T-cell (primary cell): Measurements from ENCODE around the gene POLA1. TPM values are rescaled to one million over a fixed set of nuclear protein-coding genes. Genes with fewer than 3 reads are reported as not detected.

ENCODE experiments used
- ATAC-seq, 4 experiments: fragments of 200-7000 bp in 3 of 4; fragments of 150-1000 bp in 1 of 4; cut with Tn5 transposase; replicated peaks in 1 of 4; 1 replicate in 3 of 4; 2 replicates in 1 of 4; pipeline ENCODE4 v1.10.0; 2021; ENCODE audit warnings: moderate library complexity in 3 of 4, mild to moderate bottlenecking in 2 of 4, moderate number of reproducible peaks in 1 of 4
- CTCF ChIA-PET, 2 donors: fragments of 300-600 bp; sonication (Branson Sonifier 250); formaldehyde crosslinking; loops; one replicate each; lab custom pipeline; 2022; ENCODE audit warnings: antibody characterized with exemption in 2 of 2; lab: Charles Lee
- POLR2A ChIA-PET, 2 donors: fragments of 300-600 bp; sonication (Branson Sonifier 250); formaldehyde crosslinking; loops; one replicate each; lab custom pipeline; 2022; ENCODE audit warnings: antibody characterized with exemption in 2 of 2; lab: Charles Lee
- DNase-seq, 35 experiments: peaks; one replicate each; pipeline versions ENCODE4 v3.0.0 to v3.0.0-alpha.2; 2013 to 2023
- H3K27ac ChIP-seq: one replicate; pipeline ENCODE4 v1.5.1; 2013; ENCODE audit warnings: low read length
- H3K27me3 ChIP-seq, 2 experiments: replicated peaks in 1 of 2; 1 replicate in 1 of 2; 2 replicates in 1 of 2; pipeline versions ENCODE4 v1.6.1 to v1.7.0; 2013; ENCODE audit warnings: low read length in 1 of 2, mixed read lengths in 1 of 2; ENCODE audit not compliant: control insufficient read depth in 2 of 2, insufficient read depth in 2 of 2; ENCODE audit errors: extremely low read depth in 1 of 2
- H3K36me3 ChIP-seq, 2 donors: 1 replicate in 1 of 2; 2 replicates in 1 of 2; pipeline versions ENCODE4 v1.6.1 to v1.7.0; 2013; ENCODE audit warnings: low read length in 1 of 2; ENCODE audit not compliant: control insufficient read depth in 2 of 2, insufficient read depth in 1 of 2; ENCODE audit errors: extremely low read depth in 1 of 2
- H3K4me1 ChIP-seq, 2 experiments: 1 replicate in 1 of 2; 2 replicates in 1 of 2; pipeline versions ENCODE4 v1.6.1 to v1.7.0; 2013; ENCODE audit warnings: low read length in 2 of 2, mixed read lengths in 1 of 2; ENCODE audit not compliant: insufficient read depth in 2 of 2, control insufficient read depth in 1 of 2; ENCODE audit errors: extremely low read depth in 1 of 2
- H3K4me3 ChIP-seq, 2 donors: 1 replicate in 1 of 2; 2 replicates in 1 of 2; pipeline versions ENCODE4 v1.5.1 to v1.7.0; 2013; ENCODE audit warnings: mild to moderate bottlenecking in 2 of 2, low read length in 1 of 2, moderate library complexity in 1 of 2; ENCODE audit not compliant: control insufficient read depth in 1 of 2; ENCODE audit errors: extremely low read depth in 1 of 2
- H3K9me3 ChIP-seq: 2 replicates; pipeline ENCODE4 v1.7.0; 2013
- H3K27ac Mint-ChIP-seq, 2 donors: one replicate each; pipeline ENCODE4 v1.8.0; 2020 to 2021; ENCODE audit warnings: mild to moderate bottlenecking in 2 of 2, mixed read lengths in 2 of 2
- H3K27me3 Mint-ChIP-seq, 2 donors: one replicate each; pipeline ENCODE4 v1.8.0; 2021 to 2022; ENCODE audit warnings: mixed read lengths in 2 of 2
- H3K36me3 Mint-ChIP-seq: one replicate; pipeline ENCODE4 v1.8.0; 2021; ENCODE audit warnings: mixed read lengths
- H3K4me1 Mint-ChIP-seq, 3 donors: one replicate each; pipeline ENCODE4 v1.8.0; 2020 to 2022; ENCODE audit warnings: mixed read lengths in 3 of 3, mild to moderate bottlenecking in 1 of 3
- H3K4me3 Mint-ChIP-seq, 3 donors: one replicate each; pipeline ENCODE4 v1.8.0; 2020 to 2022; ENCODE audit warnings: mild to moderate bottlenecking in 3 of 3, mixed read lengths in 3 of 3, moderate library complexity in 3 of 3
- H3K9me3 Mint-ChIP-seq, 3 donors: one replicate each; pipeline ENCODE4 v1.8.0; 2020 to 2022; ENCODE audit warnings: mixed read lengths in 3 of 3
- WGBS: methylation state at CpG from one replicate; pipeline ENCODE4 v1.1.5; 2013; ENCODE audit warnings: missing lambda C conversion rate; ENCODE audit not compliant: insufficient coverage; 5-methylcytosine and 5-hydroxymethylcytosine counted together
- total RNA-seq, 35 experiments: library from RNA in 6 of 35; stranded (reverse) in 6 of 35; fragments of 120-200 nt in 1 of 35; gene quantifications; one replicate each; pipeline versions ENCODE4 v1.2.1 to v1.2.4 and lab custom pipeline; 2013 to 2026

The POLA1 gene
- total RNA-seq, 5 donors from 2014 or later (not counting 1 experiment from before 2014, with no cell fraction given): 6.1 to 9.9 (median 6.7) TPM

DNA sequence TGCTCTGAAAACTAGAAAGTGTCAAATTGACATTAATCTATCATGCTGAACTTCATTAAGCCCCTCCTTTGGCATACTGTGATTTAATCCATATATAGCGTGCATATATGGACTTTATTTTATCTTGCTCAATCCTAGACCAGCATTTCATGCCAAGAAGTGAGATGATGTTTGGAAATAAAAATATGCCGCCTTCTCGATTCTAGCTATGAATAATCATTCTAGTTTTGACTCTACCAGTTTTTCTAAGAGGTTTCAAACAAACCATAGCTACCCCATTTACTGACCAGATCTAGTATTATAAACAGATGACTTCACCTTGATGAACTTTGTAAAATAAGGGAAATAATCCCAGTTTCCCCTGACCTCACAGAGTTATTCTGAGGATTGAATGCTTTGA, 227.1 kb downstream of the POLA1 start:
- Histone ChIP-seq H3K4me3 (no peak overlapping the region), H3K4me1 (no peaks in the 10 kb centered on the region), H3K9me3 (no peaks in the 10 kb centered on the region), H3K27me3 (no peaks in the 10 kb centered on the region), H3K27ac (no peak overlapping the region), H3K36me3 (no peaks in the 10 kb centered on the region)
- POLR2A ChIA-PET: no interaction called here
- Mint-ChIP-seq H3K9me3 (no peaks in the 10 kb centered on the region), H3K27me3 (no peaks in the 10 kb centered on the region), H3K4me1 (no peaks in the 10 kb centered on the region), H3K4me3 (no peak overlapping the region), H3K36me3 (peaks cover 16% of the 10 kb centered on the region), H3K27ac (no peak overlapping the region)
- ATAC-seq: no peak
- WGBS: no CpG with 5 or more reads among the region's 3 CpGs
- DNase-seq: no peak
- CTCF ChIA-PET: no interaction called here

DNA sequence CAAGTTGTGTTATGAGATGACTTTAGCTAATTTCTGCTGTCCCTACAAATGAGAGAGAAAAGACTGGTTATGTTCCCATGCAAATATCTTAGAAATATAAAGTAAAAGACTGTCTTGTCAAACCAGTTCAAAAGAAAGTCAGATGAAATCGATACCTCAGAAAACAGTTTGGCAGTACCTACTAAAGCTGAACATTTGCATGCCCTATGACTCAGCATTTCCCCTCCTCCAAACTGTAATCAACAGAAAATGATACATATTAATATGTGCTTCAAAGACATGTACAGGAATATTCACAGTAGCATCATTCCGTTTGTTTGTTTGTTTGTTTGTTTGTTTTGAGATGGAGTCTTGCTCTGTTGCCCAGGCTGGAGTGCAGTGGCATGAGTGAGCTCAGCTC, 231.7 kb downstream of the POLA1 start:
- H3K4me1 Mint-ChIP-seq: no peaks in the 10 kb centered on the region
- no peaks in the 10 kb centered on the region for H3K4me1 ChIP-seq
- no peaks in the 10 kb centered on the region for H3K9me3 Mint-ChIP-seq
- no peaks in the 10 kb centered on the region for H3K27me3 Mint-ChIP-seq
- no peak overlapping the region for H3K27ac Mint-ChIP-seq
- DNase-seq: no peak
- no peak overlapping the region for H3K4me3 ChIP-seq
- no peak overlapping the region for H3K27ac ChIP-seq
- no peaks in the 10 kb centered on the region for H3K27me3 ChIP-seq
- POLR2A ChIA-PET: no interaction called here
- CTCF ChIA-PET: no interaction called here
- no peaks in the 10 kb centered on the region for H3K9me3 ChIP-seq
- no CpG with 5 or more reads among the region's 2 CpGs for WGBS
- ATAC-seq: no peak
- H3K4me3 Mint-ChIP-seq: no peak overlapping the region
- no peaks in the 10 kb centered on the region for H3K36me3 ChIP-seq
- H3K36me3 Mint-ChIP-seq: peaks cover 19% of the 10 kb centered on the region

GRCh38 chrX:24927372-24927771, 233.7 kb downstream of the POLA1 start:
- ChIA-PET CTCF (interaction anchor here in 1 of 2 donors (0.7 kb wide), 1 partner anchor 286 kb away, joined by 3 read pairs; no protein-coding TSS in a partner anchor), POLR2A (no interaction called here)
- H3K4me1 Mint-ChIP-seq: no peaks in the 10 kb centered on the region
- Histone ChIP-seq H3K27me3 (no peaks in the 10 kb centered on the region), H3K27ac (no peak overlapping the region), H3K9me3 (no peaks in the 10 kb centered on the region), H3K36me3 (no peaks in the 10 kb centered on the region), H3K4me1 (no peaks in the 10 kb centered on the region), H3K4me3 (no peak overlapping the region)
- ATAC-seq (no peak), DNase-seq (no peak)
- H3K27ac Mint-ChIP-seq: no peak overlapping the region
- no peaks in the 10 kb centered on the region for H3K9me3 Mint-ChIP-seq
- H3K36me3 Mint-ChIP-seq: peaks cover 19% of the 10 kb centered on the region
- no peak overlapping the region for H3K4me3 Mint-ChIP-seq
- no peaks in the 10 kb centered on the region for H3K27me3 Mint-ChIP-seq
- no CpG with 5 or more reads among the region's 5 CpGs for WGBS

GRCh38 chrX:24928114-24928513, 234.4 kb downstream of the POLA1 start:
- Mint-ChIP-seq H3K4me1 (no peaks in the 10 kb centered on the region), H3K36me3 (peaks cover 21% of the 10 kb centered on the region), H3K9me3 (no peaks in the 10 kb centered on the region), H3K27me3 (no peaks in the 10 kb centered on the region), H3K4me3 (no peak overlapping the region), H3K27ac (no peak overlapping the region)
- ATAC-seq: no peak
- Histone ChIP-seq H3K36me3 (no peaks in the 10 kb centered on the region), H3K27me3 (no peaks in the 10 kb centered on the region), H3K27ac (no peak overlapping the region), H3K4me3 (no peak overlapping the region), H3K9me3 (no peaks in the 10 kb centered on the region), H3K4me1 (no peaks in the 10 kb centered on the region)
- ChIA-PET CTCF (no interaction called here), POLR2A (no interaction called here)
- no peak for DNase-seq
- WGBS: no CpG with 5 or more reads among the region's 6 CpGs

DNA sequence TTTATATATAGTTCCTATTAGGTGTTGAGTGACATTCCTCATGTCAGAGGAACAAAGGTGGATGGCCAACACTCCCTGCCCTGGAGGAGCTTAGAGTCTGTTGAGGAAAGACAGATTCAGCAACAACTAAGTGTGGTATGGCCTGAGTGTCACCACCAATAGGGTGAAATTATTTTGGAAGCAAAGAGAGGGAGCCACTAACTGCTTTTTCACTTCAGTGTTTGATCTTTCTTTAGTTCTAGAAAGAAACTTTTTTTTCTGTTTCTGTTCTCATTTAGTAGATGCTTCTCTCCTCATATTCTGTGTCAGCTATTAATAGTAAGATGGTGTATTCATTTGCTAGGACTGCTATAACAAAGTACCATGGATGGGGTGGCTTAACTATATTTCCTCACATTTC, 240.6 kb downstream of the POLA1 start:
- no peaks in the 10 kb centered on the region for H3K27me3 ChIP-seq
- H3K36me3 ChIP-seq: no peaks in the 10 kb centered on the region
- ChIA-PET POLR2A (no interaction called here), CTCF (no interaction called here)
- H3K27ac Mint-ChIP-seq: no peak overlapping the region
- H3K4me1 ChIP-seq: no peaks in the 10 kb centered on the region
- no peaks in the 10 kb centered on the region for H3K27me3 Mint-ChIP-seq
- no peaks in the 10 kb centered on the region for H3K9me3 ChIP-seq
- no peak for ATAC-seq
- H3K4me3 Mint-ChIP-seq: no peak overlapping the region
- no peaks in the 10 kb centered on the region for H3K4me1 Mint-ChIP-seq
- H3K9me3 Mint-ChIP-seq: no peaks in the 10 kb centered on the region
- no peak overlapping the region for H3K4me3 ChIP-seq
- H3K36me3 Mint-ChIP-seq: peaks cover 14% of the 10 kb centered on the region
- H3K27ac ChIP-seq: no peak overlapping the region
- DNase-seq: no peak

DNA sequence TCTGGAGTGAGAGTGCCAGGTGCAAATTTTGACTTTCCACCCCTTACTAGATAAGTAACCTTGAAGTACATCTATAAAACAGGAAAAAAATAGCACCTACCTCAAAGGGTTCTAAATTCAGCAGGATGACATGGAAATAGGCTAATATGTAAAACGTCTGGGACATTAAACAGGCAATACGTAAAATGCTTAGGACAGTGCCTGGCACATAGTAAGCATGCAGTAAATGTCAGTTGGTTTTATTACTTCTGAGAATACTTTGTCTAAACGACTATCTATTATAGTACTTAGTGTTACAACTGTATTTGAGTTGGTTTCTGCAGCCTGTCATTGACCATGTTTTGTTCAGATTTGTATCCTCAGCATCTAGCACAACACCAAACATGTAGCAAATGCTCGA, 251.3 kb downstream of the POLA1 start:
- ChIA-PET CTCF (no interaction called here), POLR2A (no interaction called here)
- H3K27ac ChIP-seq: no peak overlapping the region
- Mint-ChIP-seq H3K4me3 (no peak overlapping the region), H3K27me3 (no peaks in the 10 kb centered on the region), H3K4me1 (no peaks in the 10 kb centered on the region), H3K9me3 (no peaks in the 10 kb centered on the region), H3K27ac (no peak overlapping the region), H3K36me3 (no peaks in the 10 kb centered on the region)
- no peaks in the 10 kb centered on the region for H3K9me3 ChIP-seq
- DNase-seq (no peak), ATAC-seq (no peak)
- WGBS: no CpG with 5 or more reads among the region's 4 CpGs
- no peaks in the 10 kb centered on the region for H3K4me1 ChIP-seq
- H3K27me3 ChIP-seq: no peaks in the 10 kb centered on the region
- no peaks in the 10 kb centered on the region for H3K36me3 ChIP-seq
- H3K4me3 ChIP-seq: no peak overlapping the region

DNA sequence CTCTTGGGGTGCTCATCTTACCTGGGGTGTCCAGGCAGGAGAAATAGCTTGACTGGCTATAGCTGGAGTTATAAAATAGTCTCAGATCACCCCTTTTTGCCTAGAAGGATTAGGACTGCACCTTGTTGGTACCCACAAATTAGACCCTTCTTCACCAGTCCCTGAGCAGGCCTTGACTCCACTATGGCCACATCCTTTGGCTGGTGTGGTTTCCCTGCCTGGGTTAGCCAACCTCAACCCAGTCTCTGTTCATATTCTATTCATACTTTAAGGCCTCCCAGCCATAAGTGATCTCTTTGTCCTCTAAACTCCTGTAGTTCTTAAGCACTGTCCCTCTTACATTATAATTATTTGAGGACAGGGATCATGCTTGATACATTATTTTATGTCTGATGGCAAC, 252.7 kb downstream of the POLA1 start:
- CTCF ChIA-PET: no interaction called here
- H3K4me3 ChIP-seq: no peak overlapping the region
- Mint-ChIP-seq H3K4me1 (no peaks in the 10 kb centered on the region), H3K9me3 (no peaks in the 10 kb centered on the region), H3K4me3 (no peak overlapping the region), H3K36me3 (peaks cover 3% of the 10 kb centered on the region), H3K27me3 (no peaks in the 10 kb centered on the region), H3K27ac (no peak overlapping the region)
- H3K27me3 ChIP-seq: no peaks in the 10 kb centered on the region
- no peaks in the 10 kb centered on the region for H3K9me3 ChIP-seq
- POLR2A ChIA-PET: no interaction called here
- no peaks in the 10 kb centered on the region for H3K36me3 ChIP-seq
- H3K4me1 ChIP-seq: no peaks in the 10 kb centered on the region
- ATAC-seq (no peak), DNase-seq (no peak)
- no peak overlapping the region for H3K27ac ChIP-seq
